Activated T-helper 9 cell treated with anti-CD3 and anti-CD28 coated beads, Interleukin-2, amount 50 U/mL, for 16 hours (primary cell): ENCODE data around the gene HBD.
"Not testable (repeated sequence)": the region's sequence is repeated elsewhere in the genome, so short reads cannot be mapped to it uniquely, and the experiment has no call there.

Experiments
- DNase-seq: peaks from one replicate; pipeline ENCODE4 v3.0.0-alpha.2; 2020; ENCODE audit warnings: low read depth

The HBD gene

DNA sequence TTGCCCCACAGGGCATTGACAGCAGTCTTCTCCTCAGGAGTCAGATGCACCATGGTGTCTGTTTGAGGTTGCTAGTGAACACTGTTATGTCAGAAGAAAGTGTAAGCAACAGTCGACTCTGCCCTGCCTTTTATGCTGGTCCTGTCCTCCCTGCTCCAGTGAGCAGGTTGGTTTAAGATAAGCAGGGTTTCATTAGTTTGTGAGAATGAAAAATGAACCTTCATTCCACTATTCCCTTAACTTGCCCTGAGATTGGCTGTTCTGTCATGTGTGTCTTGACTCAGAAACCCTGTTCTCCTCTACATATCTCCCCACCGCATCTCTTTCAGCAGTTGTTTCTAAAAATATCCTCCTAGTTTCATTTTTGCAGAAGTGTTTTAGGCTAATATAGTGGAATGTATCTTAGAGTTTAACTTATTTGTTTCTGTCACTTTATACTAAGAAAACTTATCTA, at the start of gene HBD:
HBD (minus strand) TSS at position 103 of the 454 bp plus-strand sequence; CDS start at position 53, 50 bp downstream.
- no peak for DNase-seq

DNA sequence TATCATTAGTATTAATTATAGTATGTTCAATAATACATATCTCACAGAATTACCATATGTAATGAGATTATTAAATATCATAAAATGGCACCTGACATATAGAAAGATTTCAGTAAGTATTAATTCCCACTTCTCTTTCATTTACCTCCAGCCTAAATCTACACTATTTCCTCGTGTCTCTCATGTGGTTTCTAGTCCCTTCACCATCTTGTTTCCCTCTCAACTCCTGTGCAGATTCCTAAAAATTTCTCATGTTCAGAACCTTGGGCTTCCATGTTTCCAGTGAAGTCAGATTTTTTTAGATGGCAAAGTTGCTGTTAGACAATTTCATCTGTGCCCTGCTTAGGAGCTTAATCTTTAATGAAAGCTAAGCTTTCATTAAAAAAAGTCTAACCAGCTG, 49.6 kb upstream of the HBD start:
- DNase-seq: no peak

DNA sequence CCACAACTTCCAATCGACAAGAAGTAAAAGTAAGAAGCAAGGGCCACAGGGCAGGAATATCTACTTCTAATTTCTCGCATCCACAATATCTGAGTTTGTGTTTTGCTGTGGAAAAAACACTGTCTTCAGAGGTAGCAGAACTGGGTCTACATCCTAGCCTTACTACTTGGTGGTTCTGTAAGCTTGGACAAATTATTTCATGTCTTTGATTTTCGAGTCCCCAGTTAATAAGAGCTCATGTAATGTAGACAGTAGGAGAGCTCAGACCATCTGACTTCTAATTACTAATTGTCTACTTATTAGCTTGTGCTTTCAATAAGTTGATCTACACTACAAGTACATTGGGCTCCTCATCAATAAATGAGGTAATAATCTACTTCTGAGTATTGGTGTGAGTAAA, 48.8 kb upstream of the HBD start:
- DNase-seq: no peak

DNA sequence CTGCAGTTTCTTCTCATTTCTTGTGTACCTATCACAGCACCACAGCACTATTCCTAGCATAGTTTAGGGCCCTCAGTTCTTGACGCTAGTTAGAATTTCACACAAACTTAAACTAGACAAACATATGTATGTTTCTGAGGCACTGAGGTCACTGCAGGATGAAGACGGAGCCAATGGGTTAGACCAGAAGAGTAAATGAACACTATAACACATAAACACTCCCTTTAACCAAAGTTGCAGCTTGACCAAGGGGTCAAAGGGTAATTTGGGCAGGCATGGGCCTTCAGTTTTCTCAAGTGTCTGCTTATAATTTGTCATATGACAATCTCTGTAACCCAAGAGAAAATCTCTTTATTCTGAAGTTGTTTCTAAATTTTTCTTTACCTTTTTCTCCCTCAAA, 48.3 kb upstream of the HBD start:
- no peak for DNase-seq

DNA sequence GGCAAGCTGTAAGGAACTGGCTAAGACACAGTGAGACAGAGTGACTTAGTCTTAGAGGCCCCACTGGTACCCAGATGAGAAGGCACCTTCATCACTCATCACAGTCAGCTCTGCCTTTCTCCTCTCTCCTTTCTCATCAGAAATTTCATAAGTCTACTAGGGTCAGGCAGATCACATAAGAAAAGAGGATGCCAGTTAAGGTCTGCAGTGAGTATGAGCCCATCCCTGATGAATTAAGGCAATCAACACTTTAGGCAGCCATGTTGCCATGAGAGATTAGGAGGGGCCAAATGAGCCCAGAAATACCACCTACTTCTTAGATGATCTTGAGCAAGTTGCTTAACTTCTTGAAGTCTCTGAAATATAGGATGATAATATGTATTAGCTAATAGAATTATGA, 47.3 kb upstream of the HBD start:
- DNase-seq: no peak

DNA sequence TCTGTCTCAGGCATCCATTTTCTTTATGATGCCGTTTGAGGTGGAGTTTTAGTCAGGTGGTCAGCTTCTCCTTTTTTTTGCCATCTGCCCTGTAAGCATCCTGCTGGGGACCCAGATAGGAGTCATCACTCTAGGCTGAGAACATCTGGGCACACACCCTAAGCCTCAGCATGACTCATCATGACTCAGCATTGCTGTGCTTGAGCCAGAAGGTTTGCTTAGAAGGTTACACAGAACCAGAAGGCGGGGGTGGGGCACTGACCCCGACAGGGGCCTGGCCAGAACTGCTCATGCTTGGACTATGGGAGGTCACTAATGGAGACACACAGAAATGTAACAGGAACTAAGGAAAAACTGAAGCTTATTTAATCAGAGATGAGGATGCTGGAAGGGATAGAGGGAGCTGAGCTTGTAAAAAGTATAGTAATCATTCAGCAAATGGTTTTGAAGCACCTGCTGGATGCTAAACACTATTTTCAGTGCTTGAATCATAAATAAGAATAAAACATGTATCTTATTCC, 46.4 kb upstream of the HBD start:
- no peak for DNase-seq

DNA sequence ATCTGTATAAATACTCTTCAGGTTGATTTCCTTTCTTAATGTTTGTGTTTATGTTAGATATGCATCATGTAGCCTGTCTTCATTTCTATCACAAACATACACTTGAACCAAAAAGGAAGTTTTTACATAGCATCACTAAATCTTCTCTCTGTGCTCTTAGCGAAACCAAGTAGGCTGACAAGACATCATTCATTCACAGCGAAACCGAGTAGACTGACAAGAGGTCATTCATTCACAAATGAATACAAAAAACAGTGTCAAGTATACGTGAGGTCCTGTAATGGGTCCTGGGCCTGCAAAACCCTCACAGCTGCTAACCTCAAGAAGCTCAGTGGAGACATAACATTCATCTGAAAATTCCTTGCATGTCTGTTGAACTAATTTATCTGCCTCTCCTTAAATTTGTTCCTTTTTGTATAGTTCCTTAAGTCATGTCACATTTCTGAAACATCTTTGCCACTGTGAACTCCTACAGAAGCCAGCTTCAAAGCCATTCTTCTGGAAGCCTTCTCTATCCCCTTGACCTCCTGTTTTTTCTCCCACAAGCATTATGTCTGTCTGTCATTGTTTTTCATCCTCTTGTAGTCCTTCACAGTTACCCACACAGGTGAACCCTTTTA, 45.3 kb upstream of the HBD start:
- DNase-seq: no peak

DNA sequence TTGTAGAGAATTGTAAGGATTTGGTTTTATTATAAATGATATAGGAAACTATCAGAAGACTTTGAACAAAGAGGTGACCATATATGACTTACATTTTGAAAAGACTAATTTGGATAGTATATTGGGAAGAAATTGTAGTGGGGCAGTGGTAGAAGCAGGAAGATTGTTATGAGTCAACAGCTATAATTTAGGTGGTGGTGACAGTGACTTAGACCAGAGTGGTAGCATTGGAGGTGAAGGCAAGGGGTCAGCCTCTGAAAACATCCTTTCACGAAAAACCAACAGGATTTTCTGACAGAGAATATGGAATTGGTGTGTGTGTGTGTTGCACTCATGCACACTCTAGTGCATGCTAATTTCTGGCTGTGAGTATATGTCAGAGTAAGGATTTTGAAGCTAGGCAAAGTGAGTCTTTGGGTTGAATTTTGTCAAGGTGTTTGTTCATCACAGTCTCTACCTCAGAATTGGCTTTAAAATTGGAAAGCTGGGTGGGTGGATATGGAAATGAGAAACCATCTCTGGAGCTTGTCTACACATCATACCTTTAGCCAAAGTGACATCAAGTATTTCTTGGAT, 43.6 kb upstream of the HBD start:
- no peak for DNase-seq

DNA sequence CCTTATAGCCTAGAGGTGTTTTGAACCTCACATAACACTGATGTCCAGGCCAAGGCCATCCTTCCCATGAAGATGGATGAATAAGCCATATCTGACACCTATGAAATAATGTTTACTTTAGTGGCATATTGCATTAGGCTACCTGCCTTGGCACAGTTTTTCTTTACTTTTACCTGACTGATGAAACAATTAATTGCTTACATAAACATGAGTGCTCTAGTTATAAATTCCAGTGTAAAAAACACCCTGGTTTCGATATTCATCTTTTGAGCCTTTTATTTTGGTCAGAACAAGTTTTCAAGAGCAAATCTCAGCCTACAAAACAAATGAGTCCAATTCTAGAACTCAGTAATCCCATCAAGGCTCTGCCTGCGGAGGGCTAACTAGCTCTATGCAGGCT, 42.4 kb upstream of the HBD start:
- DNase-seq: no peak

DNA sequence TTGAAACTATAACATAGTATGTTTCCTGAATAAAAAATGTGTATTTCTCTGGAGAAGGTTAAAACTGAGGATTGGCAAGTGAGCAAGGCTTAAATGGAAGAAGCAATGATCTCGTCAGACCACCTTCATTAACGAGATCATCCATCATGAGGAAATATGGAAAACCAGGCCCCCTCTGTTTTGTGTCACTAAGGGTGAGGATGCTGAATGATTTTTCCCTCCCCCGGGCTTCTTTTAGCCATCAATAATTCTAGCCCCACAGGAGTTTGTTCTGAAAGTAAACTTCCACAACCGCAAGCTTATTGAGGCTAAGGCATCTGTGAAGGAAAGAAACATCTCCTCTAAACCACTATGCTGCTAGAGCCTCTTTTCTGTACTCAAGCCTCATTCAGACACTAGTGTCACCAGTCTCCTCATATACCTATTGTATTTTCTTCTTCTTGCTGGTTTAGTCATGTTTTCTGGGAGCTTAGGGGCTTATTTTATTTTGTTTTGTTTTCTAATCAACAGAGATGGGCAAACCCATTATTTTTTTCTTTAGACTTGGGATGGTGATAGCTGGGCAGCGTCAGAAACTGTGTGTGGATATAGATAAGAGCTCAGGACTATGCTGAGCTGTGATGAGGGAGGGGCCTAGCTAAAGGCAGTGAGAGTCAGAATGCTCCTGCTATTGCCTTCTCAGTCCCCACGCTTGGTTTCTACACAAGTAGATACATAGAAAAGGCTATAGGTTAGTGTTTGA, 41.3 kb upstream of the HBD start:
- DNase-seq: no peak

DNA sequence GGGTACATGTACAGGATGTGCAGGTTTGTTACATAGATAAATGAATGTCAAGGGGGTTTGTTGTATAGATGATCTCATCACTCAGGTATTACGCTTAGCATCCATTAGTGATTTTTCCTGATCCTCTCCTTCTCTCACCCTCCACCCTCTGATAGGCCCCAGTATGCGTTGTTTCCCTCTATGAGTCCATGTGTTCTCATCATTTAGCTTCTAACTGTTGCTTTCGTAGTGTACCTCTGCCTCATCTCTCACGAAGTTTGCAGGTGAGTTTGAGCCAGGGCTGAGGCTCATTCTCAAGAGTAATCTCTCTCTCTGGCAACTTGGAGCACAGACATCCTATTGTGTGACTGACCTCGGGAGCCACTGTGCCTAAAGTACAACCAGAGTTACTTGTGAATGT, 40.1 kb upstream of the HBD start:
- DNase-seq: no peak

DNA sequence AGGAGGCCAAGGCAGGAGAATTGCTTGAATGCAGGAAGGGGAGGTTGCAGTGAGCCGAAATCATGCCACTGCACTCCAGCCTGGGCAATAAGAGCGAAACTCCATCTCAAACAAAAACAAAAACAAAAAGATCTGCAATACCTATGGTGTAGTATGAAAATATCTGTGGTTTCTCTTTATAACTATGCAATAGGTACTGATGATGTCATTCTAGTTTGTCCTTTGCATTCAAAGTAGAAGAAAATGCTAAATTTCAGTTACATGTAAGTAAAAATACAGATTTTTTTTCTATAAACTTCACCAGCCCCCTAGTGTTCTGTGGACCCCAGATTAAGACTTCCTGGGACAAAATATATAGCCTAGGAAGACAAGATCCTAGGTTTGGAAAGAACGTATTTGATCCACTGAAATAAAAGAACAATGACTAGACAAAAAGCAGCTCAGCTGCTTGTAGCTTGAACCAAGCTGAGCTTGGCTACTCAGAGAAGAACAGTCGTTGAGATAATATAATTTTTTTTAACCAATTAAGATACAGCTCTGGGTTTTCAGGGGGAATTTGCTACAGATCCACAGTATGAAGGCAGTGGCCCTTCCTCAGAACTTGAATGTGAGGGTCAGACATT, 38.2 kb upstream of the HBD start:
- no peak for DNase-seq

DNA sequence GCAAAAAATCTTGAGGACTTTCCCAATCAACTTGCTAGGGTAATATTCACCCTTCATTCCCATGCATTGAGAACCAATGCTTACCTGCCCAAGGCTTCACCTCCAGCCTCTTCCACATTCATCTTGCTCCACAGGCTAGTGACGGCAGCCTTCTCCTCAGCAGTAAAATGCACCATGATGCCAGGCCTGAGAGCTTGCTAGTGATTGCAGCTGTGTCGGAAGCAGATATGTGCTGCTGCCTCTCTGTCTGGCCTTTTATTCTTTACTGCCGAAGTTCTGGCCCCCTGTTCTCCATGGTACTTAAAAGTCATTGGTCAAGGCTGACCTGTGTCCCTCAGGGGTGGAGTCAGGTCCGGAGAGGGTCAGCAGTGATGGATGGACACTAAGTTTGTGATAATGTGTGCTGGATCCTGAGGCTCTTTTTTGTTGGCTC, 35.4 kb upstream of the HBD start, which contains the start of gene HBE1:
HBE1 (minus strand) TSS at position 231 of the 433 bp plus-strand sequence; CDS start at position 176, 55 bp downstream.
- no peak for DNase-seq

DNA sequence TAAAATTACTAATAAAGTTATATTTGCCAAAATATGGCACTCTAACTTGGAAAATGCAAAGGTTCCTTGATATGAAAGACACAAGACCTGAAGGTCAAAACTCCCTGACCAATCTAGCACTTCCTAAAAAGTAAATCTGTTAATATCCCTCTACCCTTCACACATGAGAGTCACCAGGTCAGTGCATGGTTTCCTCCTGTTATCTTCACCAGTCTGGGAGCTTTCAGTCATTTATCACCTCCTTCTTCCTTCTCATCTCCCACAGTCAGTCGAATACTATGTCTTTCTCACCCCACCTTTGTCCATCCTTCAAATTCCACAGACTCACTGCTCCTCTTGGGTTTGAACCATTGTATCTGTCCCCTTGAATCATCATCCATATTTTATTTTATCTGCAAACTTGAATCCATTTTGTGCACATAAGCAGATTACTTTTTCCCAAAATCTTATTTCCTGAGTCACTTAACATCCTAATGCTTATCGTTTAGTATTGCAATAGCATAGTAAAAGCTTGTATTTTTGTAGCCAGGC, 32.8 kb upstream of the HBD start:
- DNase-seq: no peak

DNA sequence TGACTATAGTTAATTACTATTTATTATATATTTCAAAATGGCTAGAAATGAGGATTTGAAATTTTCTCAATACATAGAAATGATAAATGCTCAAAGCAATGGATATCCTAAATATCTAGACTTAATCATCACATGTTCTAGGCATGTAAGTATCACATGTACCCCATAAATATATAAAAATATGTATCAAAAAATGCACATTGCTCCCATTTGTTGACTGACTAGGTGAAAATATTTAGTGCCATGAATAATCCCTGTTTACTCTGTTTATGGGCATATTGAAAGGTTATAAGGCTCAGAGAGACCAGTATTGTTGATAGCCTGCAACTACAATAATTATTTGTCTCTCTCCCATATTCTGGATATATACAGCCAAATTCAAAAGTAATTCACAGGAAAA, 32.3 kb upstream of the HBD start:
- no peak for DNase-seq

DNA sequence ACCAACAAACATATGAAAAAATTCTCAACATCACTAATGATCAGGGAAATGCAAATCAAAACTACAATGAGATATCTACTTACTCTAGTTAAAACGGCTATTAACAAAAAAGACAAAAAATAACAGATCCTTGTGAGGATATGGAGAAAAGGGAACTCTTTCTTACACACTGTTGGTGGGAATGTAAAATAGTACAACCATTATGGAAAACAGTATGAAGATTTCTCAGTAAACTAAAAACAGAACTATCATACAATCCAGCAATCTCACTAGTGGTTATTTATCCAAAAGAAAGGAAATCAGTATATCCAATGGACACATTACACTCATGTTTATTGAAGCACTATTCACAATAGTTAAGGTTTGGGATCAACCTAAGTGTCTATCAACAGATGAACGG, 31.5 kb upstream of the HBD start:
- DNase-seq: no peak

DNA sequence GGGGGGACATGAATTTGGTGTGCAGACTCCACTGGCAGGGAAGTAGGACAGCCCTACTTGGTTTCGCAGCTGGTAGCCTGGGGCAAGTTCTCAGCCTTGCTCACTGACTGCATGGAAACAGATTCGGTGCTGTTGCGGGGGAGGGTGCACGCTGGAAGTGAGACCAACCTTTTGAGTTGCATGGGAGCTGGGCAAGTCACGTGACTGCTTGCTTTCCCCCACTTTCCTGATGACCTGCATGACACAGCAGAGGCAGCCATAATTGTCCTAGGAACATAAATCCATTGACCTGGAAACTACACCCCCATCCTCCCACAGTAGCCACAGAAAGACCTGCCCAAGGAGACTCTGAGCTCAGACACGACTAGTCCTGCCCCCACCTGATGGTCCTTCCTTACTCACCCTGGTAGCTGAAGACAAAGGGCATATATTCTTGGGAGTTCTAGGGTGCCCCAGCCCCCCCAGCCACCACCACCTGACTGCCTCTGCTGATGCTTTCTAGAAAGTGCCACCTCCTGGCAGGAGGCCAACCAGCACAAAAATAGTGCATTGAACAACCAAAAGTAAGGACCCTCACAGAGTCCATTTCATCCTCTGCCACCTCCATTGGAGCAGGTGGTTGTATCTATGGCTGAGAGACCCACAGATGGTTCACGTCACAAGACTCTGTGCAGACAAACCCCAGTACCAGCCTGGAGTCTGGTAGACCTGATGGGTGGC, 24.4 kb upstream of the HBD start:
- DNase-seq: no peak

DNA sequence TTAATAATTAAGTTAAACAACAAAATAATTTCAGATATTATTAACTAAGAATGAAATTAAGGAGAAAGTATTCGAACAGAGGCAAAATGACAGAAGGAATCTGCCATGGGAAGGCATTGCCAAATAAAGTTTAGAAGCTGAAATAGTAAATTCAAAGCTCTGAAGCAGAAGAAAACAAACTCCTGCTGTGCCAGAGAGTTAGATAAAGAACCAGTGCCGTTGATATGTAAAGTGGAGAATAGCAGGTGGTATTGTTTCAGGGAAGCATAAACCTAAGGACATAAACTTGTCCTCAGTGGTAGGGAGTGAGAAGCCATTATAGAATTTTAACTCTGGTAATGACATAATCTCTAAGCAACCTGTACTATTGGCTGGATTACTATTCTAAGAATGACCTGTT, 23.0 kb upstream of the HBD start:
- DNase-seq: no peak

DNA sequence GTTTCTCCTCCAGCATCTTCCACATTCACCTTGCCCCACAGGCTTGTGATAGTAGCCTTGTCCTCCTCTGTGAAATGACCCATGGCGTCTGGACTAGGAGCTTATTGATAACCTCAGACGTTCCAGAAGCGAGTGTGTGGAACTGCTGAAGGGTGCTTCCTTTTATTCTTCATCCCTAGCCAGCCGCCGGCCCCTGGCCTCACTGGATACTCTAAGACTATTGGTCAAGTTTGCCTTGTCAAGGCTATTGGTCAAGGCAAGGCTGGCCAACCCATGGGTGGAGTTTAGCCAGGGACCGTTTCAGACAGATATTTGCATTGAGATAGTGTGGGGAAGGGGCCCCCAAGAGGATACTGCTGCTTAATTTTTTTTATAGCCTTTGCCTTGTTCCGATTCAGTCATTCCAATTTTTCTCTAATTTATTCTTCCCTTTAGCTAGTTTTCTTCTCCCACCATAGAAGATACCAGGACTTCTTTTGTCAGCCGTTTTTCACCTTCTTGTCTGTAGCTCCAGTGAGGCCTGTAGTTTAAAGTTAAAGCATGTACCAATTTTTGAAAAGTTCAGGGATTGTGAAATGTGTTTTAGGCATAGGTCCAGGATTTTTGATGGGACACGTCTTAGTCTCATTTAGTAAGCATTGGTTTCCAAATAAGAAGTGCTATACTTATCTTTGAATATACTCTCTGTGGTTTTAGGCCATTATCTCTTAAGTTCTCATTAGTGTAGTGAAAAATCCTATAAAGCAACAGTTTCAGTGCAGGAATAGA, 20.5 kb upstream of the HBD start, which contains the start of gene HBG2:
HBG2 (minus strand) TSS at position 136 of the 768 bp plus-strand sequence; CDS start at position 83, 53 bp downstream.
- DNase-seq: not testable (repeated sequence)

DNA sequence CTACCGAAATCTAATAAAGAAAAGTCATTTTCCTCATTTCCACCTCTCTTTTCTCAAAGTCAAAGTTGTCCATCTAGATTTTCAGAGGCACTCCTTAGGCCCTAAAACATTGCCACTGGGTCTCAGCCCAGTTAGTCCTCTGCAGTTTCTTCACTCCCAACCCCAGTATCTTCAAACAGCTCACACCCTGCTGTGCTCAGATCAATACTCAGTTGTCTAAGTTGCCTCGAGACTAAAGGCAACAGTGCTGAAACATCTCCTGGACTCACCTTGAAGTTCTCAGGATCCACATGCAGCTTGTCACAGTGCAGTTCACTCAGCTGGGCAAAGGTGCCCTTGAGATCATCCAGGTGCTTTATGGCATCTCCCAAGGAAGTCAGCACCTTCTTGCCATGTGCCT, 19.7 kb upstream of the HBD start:
- DNase-seq: not testable (repeated sequence)

DNA sequence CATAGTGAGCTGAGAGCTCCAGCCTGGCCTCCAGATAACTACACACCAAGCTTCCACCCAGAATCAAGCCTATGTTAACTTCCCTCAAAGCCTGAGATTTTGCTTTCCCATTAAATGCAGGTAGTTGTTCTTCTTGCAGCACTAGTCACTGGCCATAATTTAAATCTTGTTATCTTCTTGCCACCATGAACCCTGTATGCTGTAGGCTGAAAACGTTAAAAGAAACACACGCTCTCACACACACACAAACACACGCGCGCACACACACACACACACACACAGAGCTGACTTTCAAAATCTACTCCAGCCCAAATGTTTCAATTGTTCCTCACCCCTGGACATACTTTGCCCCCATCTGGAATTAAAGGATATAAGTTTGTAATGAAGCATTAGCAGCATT, 19.2 kb upstream of the HBD start:
- DNase-seq: not testable (repeated sequence)
